SKM-1 treated with dmso at 0.1 percent for 144 hours (cell line): ENCODE results near the gene P3H2.
A peak's percentile ranks its signal among the peaks of the same experiment; 100 is the strongest.

Experiments
- DNase-seq: peaks from one replicate; lab custom pipeline; 2025; ENCODE audit not compliant: unreplicated experiment; lab: John Stamatoyannopoulos, UW

The P3H2 gene

DNA sequence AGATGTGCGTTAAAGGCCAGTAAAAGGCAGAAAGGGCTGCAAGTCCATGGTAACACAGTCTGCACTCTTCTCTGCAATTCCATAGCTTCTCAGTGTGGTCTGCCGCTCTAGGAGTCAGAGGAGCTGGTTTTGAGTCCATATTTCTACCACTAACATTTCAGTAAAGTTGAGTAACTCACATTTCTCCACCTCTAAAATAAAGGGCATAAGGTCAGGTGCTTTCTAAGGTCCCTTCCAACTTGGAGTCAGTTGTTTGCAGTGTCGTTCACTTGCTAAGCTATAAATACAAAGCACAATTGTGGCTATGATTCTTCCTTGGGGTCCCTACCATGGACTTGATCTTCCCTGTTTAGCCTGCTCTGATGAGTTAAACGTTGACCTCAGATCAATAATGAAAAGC is 171.1 kb downstream of the P3H2 start:
- DNase-seq: no peak

DNA sequence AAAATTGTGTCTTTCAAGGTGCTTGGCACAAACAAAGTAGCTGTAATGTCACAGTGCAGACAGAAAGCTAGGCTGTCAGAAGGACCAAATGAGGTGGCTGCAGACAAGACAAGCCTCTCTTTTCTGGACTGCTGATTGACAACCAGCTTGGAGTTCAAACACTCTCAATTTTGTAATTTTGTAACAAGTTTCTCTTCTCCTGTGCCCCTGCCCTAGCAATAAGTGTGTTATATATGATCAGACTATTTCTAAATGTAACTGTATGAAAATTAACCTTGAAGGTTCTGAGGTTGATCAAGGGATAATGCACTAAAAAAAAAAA is 172.0 kb downstream of the P3H2 start:
- DNase-seq: no peak

GRCh38 chr3:189947948-189948723 is 172.6 kb downstream of the P3H2 start:
- DNase-seq: peak; percentile 35

DNA sequence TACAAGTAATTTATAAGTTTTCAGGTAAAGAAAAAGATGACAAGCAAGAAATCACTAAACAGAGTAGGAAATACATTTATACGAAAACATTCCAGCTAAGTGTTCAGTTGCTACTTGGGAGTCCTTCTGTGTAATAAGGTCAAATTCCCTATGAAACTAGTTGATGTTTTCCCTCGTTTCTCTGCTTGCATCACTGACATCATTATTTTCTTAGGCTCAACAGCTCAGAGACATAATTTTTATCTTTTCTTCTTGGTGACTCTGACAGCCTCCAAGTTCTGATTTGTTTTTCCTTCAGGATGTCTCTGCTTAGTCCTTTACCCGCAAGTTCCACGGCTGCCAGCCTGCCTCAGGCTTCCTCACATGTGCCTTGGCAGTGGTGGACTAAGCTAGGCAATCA is 173.6 kb downstream of the P3H2 start:
- DNase-seq: no peak

DNA sequence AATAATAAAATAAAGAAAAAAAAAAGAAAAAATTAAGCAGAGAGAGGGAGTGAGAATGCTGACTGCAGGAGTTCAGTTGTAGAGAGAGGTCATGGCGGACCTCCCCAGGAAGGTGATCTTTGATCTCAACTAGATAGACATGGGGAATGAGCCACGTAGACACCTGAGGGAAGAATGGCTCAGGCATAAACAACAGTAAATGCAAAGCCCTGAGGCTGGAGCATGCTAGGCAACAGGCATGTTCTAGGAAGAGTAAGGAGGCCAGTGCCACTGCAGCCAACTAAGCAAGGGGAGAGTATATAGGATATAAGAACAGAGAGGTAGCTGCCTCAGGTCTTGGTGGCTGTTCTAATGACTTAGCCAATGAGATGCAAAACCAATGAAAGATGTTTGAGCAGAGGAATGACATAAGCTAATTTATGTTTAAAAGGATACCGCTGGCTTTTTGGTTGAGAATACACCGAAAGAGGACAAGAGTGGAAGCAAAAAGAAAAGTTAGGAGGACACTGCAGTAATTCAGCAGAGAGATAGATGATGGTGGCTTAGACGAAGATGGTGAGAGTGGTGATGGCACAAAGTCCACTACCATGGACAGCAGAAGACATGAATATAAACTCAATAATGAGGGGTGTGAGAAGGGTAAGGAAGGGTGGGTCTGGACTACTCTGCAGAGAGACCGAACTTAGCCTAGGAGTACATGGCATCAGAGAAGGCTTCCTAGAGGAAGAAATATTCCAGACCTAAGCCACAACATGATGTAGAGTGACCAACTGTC is 174.6 kb downstream of the P3H2 start:
- no peak for DNase-seq

DNA sequence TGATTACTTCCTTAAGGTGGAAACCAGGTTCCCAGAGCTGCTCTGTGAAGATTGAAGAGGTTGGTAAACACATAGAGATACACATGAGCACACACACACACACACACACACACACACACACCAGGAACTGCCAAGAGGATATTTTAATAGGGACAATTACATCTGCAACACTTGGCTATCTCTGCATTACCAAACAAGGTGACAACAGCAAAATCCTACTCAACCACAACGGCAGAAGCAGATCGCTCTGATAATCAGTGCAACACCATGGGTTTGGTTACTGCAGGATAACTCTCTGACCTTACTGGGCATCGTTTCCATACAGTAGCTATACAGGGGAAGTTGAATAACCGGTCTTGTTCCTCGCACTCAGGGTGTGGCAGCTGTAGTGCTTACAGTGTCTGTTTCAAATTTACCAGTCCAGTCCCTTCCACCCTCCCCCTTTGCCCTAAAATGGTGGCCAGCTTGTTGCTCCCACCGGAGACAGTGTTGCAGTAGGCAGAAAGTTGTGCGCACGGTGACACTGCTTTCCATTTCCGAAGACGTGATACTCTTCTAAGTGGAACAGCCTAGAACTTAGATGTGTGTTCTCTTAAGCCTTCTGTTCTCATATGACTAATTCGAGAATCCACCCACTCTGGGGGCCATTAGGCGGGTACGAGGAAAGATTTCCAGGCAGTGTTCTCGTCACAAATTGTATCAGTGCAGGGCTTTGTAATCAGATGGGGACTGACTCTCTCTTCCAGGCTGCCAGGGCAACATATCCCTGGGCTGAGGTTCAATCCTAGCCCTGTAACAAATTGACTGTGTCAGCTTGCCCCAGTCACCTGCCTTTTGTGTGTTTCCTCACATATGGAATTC is 176.2 kb downstream of the P3H2 start:
- no peak for DNase-seq

DNA sequence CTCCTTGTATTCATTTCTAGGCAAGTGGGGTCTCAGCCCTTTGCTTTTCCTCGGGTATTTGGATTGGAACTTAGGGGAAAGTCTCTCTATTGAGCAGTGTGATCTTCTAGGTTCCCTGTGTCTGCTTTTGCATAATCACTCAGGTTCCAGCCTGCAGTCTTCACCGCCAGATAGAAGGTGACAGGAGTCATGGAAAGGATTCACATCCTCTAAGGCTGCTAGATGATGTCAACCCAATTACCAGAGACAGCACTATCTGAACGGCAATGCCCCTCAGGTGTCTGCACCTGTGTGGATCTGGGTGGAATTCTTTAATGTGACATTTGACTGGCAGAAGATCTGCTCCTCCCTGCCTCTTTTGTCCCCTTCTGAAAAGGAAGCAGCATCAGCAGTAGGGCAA is 177.7 kb downstream of the P3H2 start:
- DNase-seq: no peak

DNA sequence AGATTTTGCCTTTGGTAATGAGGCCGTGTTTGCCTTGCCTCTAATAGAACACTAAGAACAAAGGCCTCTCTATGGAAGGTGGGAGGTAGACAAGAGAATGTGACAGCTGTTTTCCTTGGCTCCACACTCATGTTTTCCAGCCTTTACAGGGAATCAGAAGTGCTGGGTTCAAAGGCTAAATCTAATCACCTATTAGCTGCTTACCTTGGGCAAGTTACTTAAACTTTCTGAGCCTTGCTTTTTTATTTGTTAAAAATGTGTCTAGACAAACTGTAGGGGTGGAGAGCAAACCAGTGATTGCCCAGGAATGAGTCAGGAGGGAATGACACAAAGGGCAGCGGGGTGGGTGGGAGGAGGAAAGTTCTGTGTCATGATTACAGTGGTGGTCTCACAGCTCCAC is 179.0 kb downstream of the P3H2 start:
- no peak for DNase-seq

GRCh38 chr3:189941125-189941524 is 179.6 kb downstream of the P3H2 start:
- DNase-seq: no peak

- DNase-seq: no peak
Observed at GRCh38 chr3:189937302-189938127, 183.2 kb downstream of the P3H2 start.

- DNase-seq: no peak
Observed at GRCh38 chr3:189936201-189936945, 184.3 kb downstream of the P3H2 start.

DNA sequence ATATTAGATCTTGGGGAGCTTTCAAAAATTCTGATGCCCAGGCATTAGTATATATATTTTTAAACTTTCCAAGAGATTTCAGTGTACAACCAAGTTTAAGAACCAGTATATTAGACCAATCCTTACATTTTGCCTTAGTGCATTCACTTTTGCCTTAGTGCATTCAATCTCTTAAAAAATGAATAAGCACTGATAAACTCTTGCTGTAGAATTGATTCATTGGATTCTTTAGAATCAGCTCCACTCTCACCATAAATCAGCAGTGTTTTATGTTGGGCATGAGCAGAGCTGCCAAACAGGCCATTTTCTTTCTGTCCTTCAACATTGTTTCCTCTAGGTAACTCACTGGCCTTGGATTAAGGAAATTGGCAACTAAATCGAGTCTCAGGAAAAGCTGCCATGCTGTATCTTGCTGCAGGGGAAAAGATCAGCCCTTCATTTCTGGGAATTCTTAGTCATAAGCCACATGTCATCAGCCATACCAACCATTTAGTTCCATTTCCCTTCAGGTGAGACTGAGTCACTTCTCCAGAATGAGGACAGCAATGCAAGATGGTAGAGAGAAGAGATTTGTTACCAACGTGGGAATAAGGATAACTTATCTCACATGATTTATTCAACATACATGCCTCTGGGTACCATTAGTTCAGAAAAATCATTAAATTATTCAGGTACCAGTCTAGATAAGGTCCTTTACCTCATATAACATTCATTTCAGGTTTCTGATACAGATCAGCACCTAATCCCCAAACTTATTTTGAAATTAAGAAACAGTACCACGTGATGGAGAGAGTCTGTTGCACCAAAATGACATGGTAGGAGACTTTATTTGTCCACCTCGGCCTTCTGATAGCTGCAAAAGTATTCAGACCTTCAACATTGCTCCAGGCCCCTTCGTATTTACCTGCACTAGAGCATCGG is 192.5 kb downstream of the P3H2 start:
- no peak for DNase-seq

GRCh38 chr3:189921770-189922169 is 198.9 kb downstream of the P3H2 start:
- no peak for DNase-seq

- DNase-seq: peak; percentile 72
Observed at GRCh38 chr3:189914799-189915198, 205.9 kb downstream of the P3H2 start.

DNA sequence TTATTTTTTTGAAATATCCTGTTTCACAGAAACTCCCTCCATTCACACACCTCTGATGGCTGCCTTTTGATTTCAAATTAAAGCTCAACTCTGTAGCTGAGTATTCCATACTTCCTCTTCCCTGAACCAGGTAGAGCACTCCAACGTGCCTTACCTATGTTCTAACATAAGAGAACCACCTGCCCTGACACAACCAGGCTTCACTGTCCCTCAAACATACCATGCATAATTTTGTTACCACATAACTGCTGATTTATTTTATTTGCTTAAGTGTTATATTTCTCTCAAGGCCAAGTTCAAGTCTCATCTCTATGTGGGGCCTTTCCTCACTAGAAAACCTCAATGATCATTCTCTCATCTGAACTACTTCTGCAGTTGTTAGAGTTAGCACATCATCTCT is 209.7 kb downstream of the P3H2 start:
- no peak for DNase-seq

DNA sequence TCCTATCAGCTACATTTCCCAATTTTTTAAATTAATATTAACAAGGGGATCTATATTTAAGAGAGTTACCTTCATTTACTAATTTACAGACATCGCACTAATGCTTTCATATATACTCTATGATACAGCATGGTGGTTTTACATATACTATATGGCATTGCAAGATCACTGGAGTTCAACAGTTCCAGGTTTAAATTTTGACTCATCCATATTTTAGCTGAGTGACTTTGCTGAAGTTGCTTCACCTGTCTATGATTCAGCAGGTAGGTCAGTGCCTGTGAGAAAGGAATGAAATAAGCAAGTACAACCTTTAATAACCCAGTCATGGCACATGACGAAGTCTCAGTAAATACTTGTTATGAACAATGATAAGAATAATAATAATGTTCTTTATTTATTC is 211.1 kb downstream of the P3H2 start:
- no peak for DNase-seq

GRCh38 chr3:189909139-189909538 is 211.6 kb downstream of the P3H2 start:
- no peak for DNase-seq

DNA sequence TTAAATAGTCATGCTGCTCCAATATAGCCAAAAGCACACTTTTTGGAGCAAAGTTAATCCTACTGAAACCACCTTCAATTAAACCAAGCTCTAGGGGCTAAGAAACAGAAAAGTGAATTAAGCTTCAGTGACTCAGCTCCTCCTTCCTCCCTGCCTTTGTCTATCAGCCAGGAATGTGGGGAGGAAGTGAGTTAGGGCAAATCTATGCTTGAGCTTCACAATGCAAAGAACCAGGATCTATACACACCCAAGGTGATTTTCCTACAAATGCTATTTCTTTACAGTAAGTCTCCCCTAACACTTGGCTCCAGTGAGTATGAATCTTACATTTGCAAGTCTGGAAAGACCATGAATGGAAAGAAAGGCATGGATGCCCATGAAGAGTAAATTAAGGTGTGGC is 212.1 kb downstream of the P3H2 start:
- DNase-seq: no peak

- DNase-seq: no peak
Observed at GRCh38 chr3:189907803-189908202, 212.9 kb downstream of the P3H2 start.
